ENCODE results near the gene FBXL15.

FBXL15 gene

GRCh38 chr10:102420714-102421506 is at the start of gene FBXL15:
Gene FBXL15 (plus strand): TSS chr10:102420836. CDS start chr10:102421130, 294 bp downstream.
- peaks cover 35% of the 10 kb centered on the region for H3K27me3 Mint-ChIP-seq
- peaks cover 42% of the 10 kb centered on the region for H3K4me1 Mint-ChIP-seq
- DNase-seq (peak; percentile 98), ATAC-seq (peak; percentile 86)
- H3K9me3 Mint-ChIP-seq = no peaks in the 10 kb centered on the region
- peak within 1 kb of the TSS; percentile 97 to 99 for H3K4me3 Mint-ChIP-seq
- peak within 1 kb of the TSS; percentile 95 to 96 for H3K27ac Mint-ChIP-seq

GRCh38 chr10:102371295-102371694 is 49.3 kb upstream of the FBXL15 start:
- Mint-ChIP-seq H3K27ac (peak overlapping the region in 1 of 2 donors; percentile 63), H3K4me3 (no peak overlapping the region), H3K9me3 (no peaks in the 10 kb centered on the region), H3K4me1 (no peaks in the 10 kb centered on the region), H3K27me3 (no peaks in the 10 kb centered on the region)
- ATAC-seq (no peak), DNase-seq (no peak)

- H3K4me3 Mint-ChIP-seq = no peak overlapping the region
- ATAC-seq (peak; percentile 56), DNase-seq (no peak)
- H3K27ac Mint-ChIP-seq = no peak overlapping the region
- H3K27me3 Mint-ChIP-seq = no peaks in the 10 kb centered on the region
- no peaks in the 10 kb centered on the region for H3K9me3 Mint-ChIP-seq
- H3K4me1 Mint-ChIP-seq = no peaks in the 10 kb centered on the region
These were observed 45.4 kb upstream of the FBXL15 start for GRCh38 chr10:102375250-102375649.

GRCh38 chr10:102375867-102376266 is 44.8 kb upstream of the FBXL15 start:
- DNase-seq (no peak), ATAC-seq (no peak)
- no peaks in the 10 kb centered on the region for H3K9me3 Mint-ChIP-seq
- no peaks in the 10 kb centered on the region for H3K4me1 Mint-ChIP-seq
- no peak overlapping the region for H3K27ac Mint-ChIP-seq
- no peak overlapping the region for H3K4me3 Mint-ChIP-seq
- no peaks in the 10 kb centered on the region for H3K27me3 Mint-ChIP-seq

GRCh38 chr10:102376901-102377300 is 43.7 kb upstream of the FBXL15 start:
- no peaks in the 10 kb centered on the region for H3K27me3 Mint-ChIP-seq
- H3K4me3 Mint-ChIP-seq = no peak overlapping the region
- H3K27ac Mint-ChIP-seq = no peak overlapping the region
- no peaks in the 10 kb centered on the region for H3K9me3 Mint-ChIP-seq
- DNase-seq = no peak
- ATAC-seq = no peak
- H3K4me1 Mint-ChIP-seq = no peaks in the 10 kb centered on the region

GRCh38 chr10:102379383-102379782 is 41.3 kb upstream of the FBXL15 start:
- Mint-ChIP-seq H3K4me1 (peaks cover 5% of the 10 kb centered on the region), H3K27ac (no peak overlapping the region), H3K9me3 (no peaks in the 10 kb centered on the region), H3K4me3 (no peak overlapping the region), H3K27me3 (no peaks in the 10 kb centered on the region)
- DNase-seq (no peak), ATAC-seq (no peak)

GRCh38 chr10:102381983-102382382 is 38.7 kb upstream of the FBXL15 start:
- ATAC-seq = no peak
- no peaks in the 10 kb centered on the region for H3K9me3 Mint-ChIP-seq
- DNase-seq = no peak
- H3K4me1 Mint-ChIP-seq = peaks cover 15% of the 10 kb centered on the region
- no peaks in the 10 kb centered on the region for H3K27me3 Mint-ChIP-seq
- H3K27ac Mint-ChIP-seq = no peak overlapping the region
- no peak overlapping the region for H3K4me3 Mint-ChIP-seq

- DNase-seq = no peak
- no peak overlapping the region for H3K4me3 Mint-ChIP-seq
- peaks cover 15% of the 10 kb centered on the region for H3K4me1 Mint-ChIP-seq
- no peak overlapping the region for H3K27ac Mint-ChIP-seq
- no peak for ATAC-seq
- no peaks in the 10 kb centered on the region for H3K9me3 Mint-ChIP-seq
- H3K27me3 Mint-ChIP-seq = no peaks in the 10 kb centered on the region
These were observed 37.8 kb upstream of the FBXL15 start for GRCh38 chr10:102382871-102383270.

GRCh38 chr10:102384053-102384452 is 36.6 kb upstream of the FBXL15 start:
- no peak overlapping the region for H3K4me3 Mint-ChIP-seq
- peaks cover 15% of the 10 kb centered on the region for H3K4me1 Mint-ChIP-seq
- ATAC-seq (peak; percentile 64), DNase-seq (peak in 1 of 2 donors; percentile 23)
- H3K27ac Mint-ChIP-seq = no peak overlapping the region
- H3K9me3 Mint-ChIP-seq = no peaks in the 10 kb centered on the region
- no peaks in the 10 kb centered on the region for H3K27me3 Mint-ChIP-seq

- peak overlapping the region in 1 of 2 donors; percentile 63 for H3K27ac Mint-ChIP-seq
- peaks cover 15% of the 10 kb centered on the region for H3K4me1 Mint-ChIP-seq
- DNase-seq (no peak), ATAC-seq (peak; percentile 52)
- H3K4me3 Mint-ChIP-seq = no peak overlapping the region
- H3K27me3 Mint-ChIP-seq = no peaks in the 10 kb centered on the region
- no peaks in the 10 kb centered on the region for H3K9me3 Mint-ChIP-seq
These were observed 35.8 kb upstream of the FBXL15 start for GRCh38 chr10:102384606-102385429.

- Mint-ChIP-seq H3K27me3 (no peaks in the 10 kb centered on the region), H3K9me3 (no peaks in the 10 kb centered on the region), H3K4me1 (peaks cover 32% of the 10 kb centered on the region), H3K27ac (no peak overlapping the region), H3K4me3 (no peak overlapping the region)
- ATAC-seq (no peak), DNase-seq (no peak)
These were observed 30.7 kb upstream of the FBXL15 start for GRCh38 chr10:102389894-102390293.

- DNase-seq (no peak), ATAC-seq (no peak)
- no peaks in the 10 kb centered on the region for H3K9me3 Mint-ChIP-seq
- no peak overlapping the region for H3K27ac Mint-ChIP-seq
- H3K4me3 Mint-ChIP-seq = peak overlapping the region in 1 of 2 donors; percentile 86
- no peaks in the 10 kb centered on the region for H3K27me3 Mint-ChIP-seq
- H3K4me1 Mint-ChIP-seq = peaks cover 40% of the 10 kb centered on the region
These were observed 28.3 kb upstream of the FBXL15 start for GRCh38 chr10:102392306-102392705.

- ATAC-seq = no peak
- DNase-seq = no peak
- H3K27ac Mint-ChIP-seq = peak overlapping the region; percentile 98 to 99
- no peaks in the 10 kb centered on the region for H3K9me3 Mint-ChIP-seq
- H3K4me3 Mint-ChIP-seq = peak overlapping the region; percentile 86 to 96
- peaks cover 53% of the 10 kb centered on the region for H3K4me1 Mint-ChIP-seq
- H3K27me3 Mint-ChIP-seq = no peaks in the 10 kb centered on the region
These were observed 27.1 kb upstream of the FBXL15 start for GRCh38 chr10:102393411-102394078.

GRCh38 chr10:102394079-102394800 is 26.4 kb upstream of the FBXL15 start:
- DNase-seq (peak; percentile 100), ATAC-seq (peak; percentile 90)
- Mint-ChIP-seq H3K4me1 (peaks cover 58% of the 10 kb centered on the region), H3K27ac (peak overlapping the region; percentile 98 to 99), H3K4me3 (peak overlapping the region; percentile 86 to 96), H3K9me3 (no peaks in the 10 kb centered on the region), H3K27me3 (no peaks in the 10 kb centered on the region)

- Mint-ChIP-seq H3K27ac (peak overlapping the region; percentile 98 to 99), H3K4me3 (peak overlapping the region; percentile 86 to 96), H3K9me3 (no peaks in the 10 kb centered on the region), H3K4me1 (peaks cover 65% of the 10 kb centered on the region), H3K27me3 (no peaks in the 10 kb centered on the region)
- ATAC-seq (peak; percentile 41), DNase-seq (peak; percentile 82 to 91)
These were observed 25.7 kb upstream of the FBXL15 start for GRCh38 chr10:102394801-102395399.

Data from stimulated activated naive CD8-positive, alpha-beta T cell treated with anti-CD3 and anti-CD28 coated beads, Interleukin-15, amount 100 ng/mL, for 72 hours (primary cell).